HTR-8/SVneo (cell line): ENCODE results near the gene FARP2.

Source experiments
- DNase-seq: peaks from one replicate; pipeline ENCODE4 v3.0.0; 2011; ENCODE audit warnings: low spot score, mixed read lengths; ENCODE audit not compliant: insufficient read length
- FAIRE-seq: peaks from 2 replicates; lab custom pipeline; 2011; peaks lifted over from hg19 to GRCh38; lab: Jason Lieb, UNC

FARP2 gene

GRCh38 chr2:241321886-241322285 is 34.2 kb upstream of the FARP2 start:
- DNase-seq, result no peak
- no peak for FAIRE-seq

DNA sequence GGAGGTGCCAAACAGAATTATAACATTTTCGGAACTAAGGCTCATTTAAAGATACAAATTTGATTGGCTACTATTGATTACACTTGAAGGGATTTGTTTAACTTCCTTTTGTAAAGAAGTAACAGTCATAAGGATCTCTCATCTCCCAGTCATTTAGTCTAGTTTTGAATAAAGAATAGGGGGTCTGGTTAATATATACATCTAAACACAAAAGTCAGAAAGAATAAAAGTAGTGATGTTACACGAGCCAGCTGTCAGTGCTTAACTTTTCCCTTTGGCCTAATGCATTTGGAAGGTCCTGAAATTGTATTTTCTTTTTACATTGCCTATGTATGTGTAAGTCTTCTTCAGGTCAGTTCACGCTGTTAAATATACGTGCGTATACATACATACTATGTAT is 32.3 kb upstream of the FARP2 start:
- FAIRE-seq (no peak), DNase-seq (no peak)

DNA sequence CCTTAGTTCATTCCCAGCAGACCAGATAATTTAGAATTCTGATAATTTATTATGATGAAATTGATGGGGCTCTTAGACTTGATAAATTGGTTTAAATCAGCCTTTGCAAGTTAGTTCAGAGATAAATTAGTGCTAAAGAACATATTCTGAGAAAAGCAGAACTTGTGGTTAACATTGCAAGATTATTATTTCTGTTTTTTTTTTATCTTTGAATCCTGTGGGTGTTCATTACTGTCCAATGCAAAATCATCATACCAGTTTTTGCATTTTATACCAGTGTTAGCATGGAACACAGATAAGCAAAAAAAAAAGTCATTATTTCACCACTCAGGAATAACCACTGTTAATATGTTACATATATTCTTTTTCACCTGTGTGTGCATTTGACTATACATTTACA is 31.3 kb upstream of the FARP2 start:
- DNase-seq (no peak), FAIRE-seq (no peak)

DNA sequence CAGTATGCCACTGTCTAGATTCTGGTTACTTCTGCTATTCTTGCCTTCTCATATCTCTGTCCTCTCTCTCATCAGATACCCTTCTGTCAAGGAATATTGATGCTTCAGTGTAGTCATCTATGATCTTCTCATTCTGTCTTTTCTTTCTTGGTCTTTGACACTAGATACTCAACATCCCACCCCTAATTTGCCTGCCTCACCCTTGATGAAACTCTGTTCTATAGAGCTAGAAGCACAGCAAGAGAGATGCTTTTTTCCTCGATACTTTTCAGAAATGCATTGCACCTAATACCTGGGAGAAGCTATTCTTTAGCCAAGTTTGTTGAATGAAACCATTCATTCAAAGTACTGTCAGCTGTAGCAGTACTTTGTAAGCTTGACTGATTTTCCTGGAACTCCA is 30.8 kb upstream of the FARP2 start:
- FAIRE-seq, result no peak
- DNase-seq, result no peak

- DNase-seq, result no peak
- FAIRE-seq, result no peak
These were observed 26.1 kb upstream of the FARP2 start for GRCh38 chr2:241329669-241330615.

DNA sequence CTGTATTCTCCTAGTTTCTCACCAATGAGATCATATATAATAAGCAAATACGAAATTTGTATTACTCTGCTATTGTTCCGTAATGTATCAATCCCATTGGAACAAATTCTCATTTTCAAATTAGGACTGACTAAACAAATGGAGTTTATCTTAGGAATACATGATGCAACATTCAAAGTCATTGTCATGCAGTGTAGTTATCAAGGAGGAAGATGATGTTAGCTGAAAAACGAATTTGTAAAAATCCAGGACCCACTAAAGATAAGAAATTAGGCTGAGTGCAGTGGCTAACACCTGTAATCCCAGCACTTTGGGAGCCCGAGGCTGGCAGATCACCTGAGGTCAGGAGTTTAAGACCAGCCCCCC is 25.5 kb upstream of the FARP2 start:
- no peak for FAIRE-seq
- DNase-seq, result no peak

GRCh38 chr2:241334813-241335212 is 21.3 kb upstream of the FARP2 start:
- DNase-seq, result no peak
- FAIRE-seq, result no peak

- FAIRE-seq (no peak), DNase-seq (no peak)
These were observed 16.1 kb upstream of the FARP2 start for GRCh38 chr2:241339839-241340630.

DNA sequence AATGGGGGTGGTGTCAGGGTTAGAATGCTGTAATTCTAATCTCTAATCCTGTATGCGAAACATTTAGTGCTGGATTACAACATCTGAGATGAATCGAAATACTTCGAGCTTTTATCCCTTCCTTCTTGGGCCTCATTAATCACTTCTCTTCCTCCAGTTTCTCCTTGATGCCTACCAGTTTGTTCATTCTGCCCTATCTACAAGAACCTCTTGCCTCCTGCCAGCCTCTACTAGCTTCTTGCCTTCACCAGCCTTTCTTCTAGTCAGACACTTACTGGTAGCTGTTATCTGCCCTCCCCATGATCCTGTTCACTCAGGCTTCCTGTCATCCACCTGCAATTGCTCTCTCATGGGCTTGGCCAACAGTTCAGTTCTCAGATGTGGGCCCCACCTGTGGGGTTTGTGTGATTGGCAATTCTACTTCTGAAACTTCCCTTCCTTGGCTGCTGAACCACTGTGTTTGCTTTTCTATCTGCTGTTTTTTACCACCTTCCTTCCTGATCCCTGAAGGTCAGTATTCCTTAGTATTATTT is 15.4 kb upstream of the FARP2 start:
- DNase-seq, result no peak
- FAIRE-seq, result no peak

DNA sequence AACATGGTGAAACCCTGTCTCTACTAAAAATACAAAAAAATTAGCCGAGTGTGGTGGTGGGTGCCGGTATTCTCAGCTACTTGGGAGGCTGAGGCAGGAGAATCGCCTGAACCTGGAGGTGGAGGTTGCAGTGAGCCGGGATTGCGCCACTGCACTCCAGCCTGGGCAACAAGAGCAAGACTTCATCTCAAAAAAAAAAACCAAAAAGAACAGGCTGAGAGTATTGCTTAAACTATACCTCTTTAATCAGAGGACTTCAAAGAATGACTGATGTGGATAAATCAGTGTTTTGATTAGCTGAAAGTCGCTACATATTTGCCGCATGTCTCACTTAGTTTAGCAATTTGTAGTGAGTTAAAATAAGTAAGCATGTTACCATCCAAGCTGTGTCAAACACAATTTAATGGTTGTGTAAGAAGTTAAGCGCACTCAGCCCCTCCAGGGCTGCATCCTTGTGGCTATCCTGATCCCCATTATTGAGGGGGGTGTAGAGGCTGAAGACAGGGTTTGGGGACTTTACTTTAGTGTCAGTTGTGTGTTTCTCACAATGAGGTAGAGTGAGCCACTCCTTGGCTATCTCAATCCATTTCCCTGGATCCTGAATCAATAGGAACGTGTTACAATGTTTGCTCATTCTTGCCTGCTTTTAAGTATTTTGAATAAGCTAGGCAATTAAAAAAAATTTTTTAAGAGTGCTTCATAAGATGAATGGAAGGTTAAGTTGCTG is 11.0 kb upstream of the FARP2 start:
- no peak for DNase-seq
- no peak for FAIRE-seq

GRCh38 chr2:241349941-241350340 is 6.1 kb upstream of the FARP2 start:
- FAIRE-seq, result no peak
- no peak for DNase-seq

DNA sequence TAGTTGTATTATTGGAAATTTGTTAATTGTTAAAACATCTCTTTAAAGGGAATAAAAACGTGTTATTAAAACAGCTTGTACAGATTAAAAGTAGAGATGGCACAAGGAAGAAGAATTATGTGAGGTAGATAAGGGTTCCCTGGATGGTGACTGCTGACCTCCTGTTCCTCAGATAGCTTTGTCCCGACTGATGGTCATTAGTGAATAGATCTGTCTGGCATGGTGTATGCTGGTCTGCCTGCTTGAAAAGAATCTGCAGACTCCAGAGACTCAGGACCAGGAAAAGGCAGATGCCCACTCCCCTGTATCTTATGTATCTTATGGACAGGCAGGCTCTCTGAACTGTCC is 5.6 kb upstream of the FARP2 start:
- FAIRE-seq (no peak), DNase-seq (no peak)

DNA sequence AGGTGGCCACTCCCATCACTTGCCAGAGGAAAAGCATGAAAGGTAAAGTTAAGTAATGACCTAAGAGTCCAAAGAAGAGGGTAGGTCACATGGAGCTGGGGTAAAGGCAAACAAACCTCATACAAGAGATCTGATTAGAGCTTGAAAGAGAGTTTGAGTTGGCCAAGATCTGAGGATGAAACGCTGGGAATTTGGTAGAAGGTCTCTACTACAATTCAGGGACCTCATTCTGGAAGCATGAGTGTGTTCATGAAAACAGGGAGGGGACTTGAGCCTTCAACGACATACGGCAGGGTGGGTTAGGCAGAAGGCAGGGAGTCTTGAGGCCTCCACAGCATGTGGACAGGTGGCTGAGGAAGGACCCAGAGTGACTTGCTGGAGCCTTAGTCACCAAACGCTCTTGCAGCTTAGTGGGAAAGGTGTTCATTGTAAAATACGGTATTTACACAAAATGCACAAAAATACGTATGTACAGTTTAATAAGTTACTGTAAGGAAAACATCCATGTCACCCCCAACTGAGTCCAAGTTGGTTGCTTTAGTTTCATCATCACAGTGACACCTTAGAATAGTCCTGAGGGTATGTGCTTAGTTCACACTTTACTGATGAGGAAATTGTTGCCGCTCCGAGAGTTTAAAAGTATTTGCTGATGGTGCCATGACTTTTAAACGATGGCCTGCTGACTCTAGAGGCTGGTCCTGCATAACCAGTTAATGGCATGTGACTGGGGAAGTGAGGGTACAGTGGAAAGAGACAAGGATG is 5.0 kb upstream of the FARP2 start:
- no peak for DNase-seq
- FAIRE-seq, result no peak

DNA sequence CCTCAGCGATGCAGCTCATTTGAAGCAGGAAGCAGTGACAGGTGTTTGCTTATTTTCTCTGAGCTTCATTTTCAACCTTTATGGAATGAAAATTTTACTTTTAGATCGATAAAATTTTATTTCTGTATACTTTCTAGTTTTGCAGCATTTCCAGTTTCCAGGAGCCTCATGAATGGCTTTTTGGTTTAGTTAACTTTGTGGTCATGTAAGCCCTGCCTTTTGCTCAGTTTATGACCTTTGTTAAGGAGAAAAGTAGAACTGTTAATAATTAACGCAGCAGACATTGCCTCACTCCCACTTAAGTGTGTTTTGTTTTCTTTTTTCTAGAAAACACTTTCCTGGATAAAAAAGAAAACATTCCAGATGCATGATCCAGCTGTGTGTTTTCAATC is 4.4 kb upstream of the FARP2 start:
- DNase-seq, result no peak
- no peak for FAIRE-seq

DNA sequence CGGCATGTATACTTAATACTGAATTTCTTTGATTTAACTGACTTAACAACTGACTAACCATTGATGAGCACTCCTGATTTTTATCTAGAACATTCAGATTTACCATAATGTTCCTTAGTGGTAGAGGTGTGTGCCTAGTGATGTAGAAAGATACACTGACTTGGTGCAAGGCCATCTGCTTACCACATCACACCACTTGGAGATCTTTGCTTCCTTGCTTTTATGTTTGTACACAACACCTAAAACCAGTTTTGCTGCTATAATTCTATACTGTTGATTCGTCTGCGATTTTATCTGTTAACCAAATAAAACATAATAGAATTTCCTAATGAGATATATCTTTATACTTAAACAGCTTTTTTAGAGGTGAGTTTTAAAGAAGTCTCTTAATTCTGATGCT is 3.9 kb upstream of the FARP2 start:
- no peak for FAIRE-seq

DNA sequence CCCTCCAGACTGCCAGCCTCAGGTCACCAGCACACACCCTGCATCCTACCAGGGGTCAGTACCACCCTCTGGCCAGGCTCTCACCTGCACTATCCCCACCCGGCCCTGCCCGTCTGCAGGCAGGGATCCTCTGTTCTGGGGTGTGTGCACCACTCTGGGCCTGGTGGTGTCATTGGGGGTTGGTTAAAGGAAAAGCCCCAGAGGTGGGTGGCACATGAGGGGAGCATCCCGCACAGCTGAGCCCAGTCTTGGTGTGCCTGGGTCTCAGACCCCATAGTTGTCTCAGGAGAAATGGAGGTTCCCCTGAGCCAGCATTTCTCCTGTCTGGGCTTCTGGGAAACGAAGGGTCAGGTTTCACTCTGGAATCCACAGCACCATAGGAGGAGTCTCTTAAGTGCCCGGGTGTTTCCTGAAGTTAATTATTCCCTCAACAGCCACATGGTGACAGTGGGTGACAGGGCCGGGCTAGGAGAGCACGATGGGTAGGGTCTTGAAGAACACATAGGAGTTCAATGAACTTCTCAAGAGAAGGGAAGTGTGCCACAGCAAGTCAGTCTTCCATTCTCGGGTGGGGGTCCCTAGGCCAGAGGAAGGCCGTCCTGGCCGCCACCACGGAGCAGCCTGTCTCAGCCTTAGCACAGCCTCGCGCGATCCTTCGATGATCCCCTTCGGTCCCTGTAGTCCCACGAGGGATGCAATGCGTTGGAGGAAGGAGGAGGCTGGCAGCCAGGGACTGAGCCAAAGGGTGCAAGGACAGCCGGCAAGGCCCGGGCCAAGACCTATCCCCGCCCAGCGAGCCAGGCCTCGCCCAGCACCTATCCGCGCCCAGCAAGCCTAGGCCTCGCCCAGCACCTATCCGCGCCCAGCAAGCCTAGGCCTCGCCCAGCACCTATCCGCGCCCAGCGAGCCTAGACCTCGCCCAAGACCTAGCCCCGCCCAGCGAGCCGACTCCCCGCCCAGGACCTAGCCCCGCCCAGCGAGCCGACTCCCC is 1.1 kb upstream of the FARP2 start:
- DNase-seq (peak; percentile 49), FAIRE-seq (peak; percentile 23)

More for the DNA sequence above, 3.9 kb upstream of the FARP2 start:
- no peak for DNase-seq

DNA sequence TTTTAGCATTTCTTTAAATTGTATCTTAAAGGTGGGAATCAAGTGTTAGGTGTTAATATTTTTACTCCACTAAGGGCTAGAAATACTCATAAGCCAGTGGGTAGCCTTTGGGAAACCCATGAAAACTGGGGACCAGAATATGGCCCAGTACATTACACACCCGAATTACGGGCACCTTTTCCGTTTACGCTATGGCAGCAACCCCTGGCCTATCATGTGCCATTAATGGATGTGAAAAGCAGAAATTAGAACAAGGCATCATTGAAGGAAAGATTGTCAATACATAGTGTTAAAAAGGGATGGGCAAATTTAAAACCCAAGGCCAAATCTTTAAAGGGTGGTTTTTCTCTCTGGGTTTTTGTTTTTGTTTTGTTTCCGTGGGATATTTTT is 781 bp downstream of the FARP2 start:
- DNase-seq (no peak), FAIRE-seq (no peak)

DNA sequence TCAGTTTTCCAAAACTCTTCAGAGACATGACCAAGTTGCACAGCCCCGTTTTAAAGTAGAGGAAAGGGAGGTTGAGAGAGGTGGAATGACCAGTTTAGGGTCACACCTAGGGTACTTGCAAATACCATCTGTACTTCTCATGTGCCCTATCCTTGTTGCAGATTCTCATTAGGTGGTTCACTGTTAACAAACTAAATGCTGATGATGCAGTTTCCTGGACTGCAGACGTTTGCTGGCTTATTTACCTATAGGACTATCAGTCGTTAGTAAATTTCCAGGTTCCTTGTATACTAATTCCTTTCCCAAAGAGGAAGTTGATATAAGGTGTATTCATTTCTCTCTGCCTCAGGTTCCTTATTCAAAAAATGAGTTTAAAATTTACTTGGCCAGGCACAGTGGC is 1.4 kb downstream of the FARP2 start:
- no peak for FAIRE-seq
- DNase-seq, result no peak

- no peak for DNase-seq
- FAIRE-seq, result no peak
These were observed 2.4 kb downstream of the FARP2 start for GRCh38 chr2:241358470-241358869.
